Type B pancreatic cell (in vitro differentiated cells): ENCODE results near the gene ACTL7B. TPM values are rescaled to one million over a fixed set of nuclear protein-coding genes. Genes with fewer than 3 reads are reported as not detected.

ENCODE experiments used
- DNase-seq: peaks from one replicate; pipeline ENCODE4 v3.0.0; 2021; ENCODE audit warnings: mixed read lengths; ENCODE audit not compliant: unreplicated experiment; ENCODE audit errors: extremely low spot score
- H3K27ac Mint-ChIP-seq: 2 replicates; pipeline ENCODE4 v1.8.0; 2021; ENCODE audit warnings: mild to moderate bottlenecking, mixed read lengths
- H3K27me3 Mint-ChIP-seq: 2 replicates; pipeline ENCODE4 v1.8.0; 2021; ENCODE audit warnings: mixed read lengths
- H3K36me3 Mint-ChIP-seq: 2 replicates; pipeline ENCODE4 v1.8.0; 2021; ENCODE audit warnings: mixed read lengths
- H3K4me1 Mint-ChIP-seq: one replicate; pipeline ENCODE4 v1.8.0; 2021; ENCODE audit warnings: mixed read lengths; ENCODE audit not compliant: unreplicated experiment
- H3K4me3 Mint-ChIP-seq: 2 replicates; pipeline ENCODE4 v1.8.0; 2021; ENCODE audit warnings: mild to moderate bottlenecking, mixed read lengths
- H3K9me3 Mint-ChIP-seq: 2 replicates; pipeline ENCODE4 v1.8.0; 2021; ENCODE audit warnings: mixed read lengths
- total RNA-seq: library from RNA; stranded (reverse); gene quantifications from 2 replicates; pipeline ENCODE4 v1.2.1, GENCODE V29; 2021; ENCODE audit warnings: low replicate concordance
- TF ChIP-seq, protein P1 (sequence below): fragments of 200-600 bp; sonication (generic); conservative IDR thresholded peaks from 2 replicates; pipeline ENCODE4 v1.5.0; 2021; ENCODE audit warnings: antibody characterized with exemption, mild to moderate bottlenecking

The ACTL7B gene
- total RNA-seq, 1 donor from 2014 or later, result not detected

DNA sequence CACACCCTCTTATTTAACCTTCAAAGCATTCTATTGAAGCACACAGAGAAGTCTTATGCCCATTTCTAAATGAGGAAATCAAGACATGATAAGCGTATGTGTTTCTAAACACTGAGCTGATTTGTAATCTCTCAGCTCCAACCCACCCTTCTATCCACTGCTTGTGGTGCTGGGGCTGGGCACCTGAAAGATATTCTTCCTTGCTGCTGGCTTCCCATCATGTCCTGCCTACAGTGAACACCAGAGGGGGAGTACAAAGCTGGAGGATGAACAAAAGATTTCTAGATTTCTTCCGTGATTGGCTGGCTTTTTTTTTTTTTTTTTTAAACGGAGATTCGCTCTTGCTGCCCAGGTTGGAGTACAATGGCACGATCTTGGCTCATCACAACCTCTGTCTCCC lies 20.6 kb upstream of the ACTL7B start:
- DNase-seq, result no peak
- Mint-ChIP-seq H3K9me3 (peaks cover 6% of the 10 kb centered on the region), H3K36me3 (peaks cover 54% of the 10 kb centered on the region), H3K27me3 (no peaks in the 10 kb centered on the region), H3K4me3 (no peak overlapping the region), H3K27ac (no peak overlapping the region), H3K4me1 (no peaks in the 10 kb centered on the region)
- TF ChIP-seq, protein P1, sequence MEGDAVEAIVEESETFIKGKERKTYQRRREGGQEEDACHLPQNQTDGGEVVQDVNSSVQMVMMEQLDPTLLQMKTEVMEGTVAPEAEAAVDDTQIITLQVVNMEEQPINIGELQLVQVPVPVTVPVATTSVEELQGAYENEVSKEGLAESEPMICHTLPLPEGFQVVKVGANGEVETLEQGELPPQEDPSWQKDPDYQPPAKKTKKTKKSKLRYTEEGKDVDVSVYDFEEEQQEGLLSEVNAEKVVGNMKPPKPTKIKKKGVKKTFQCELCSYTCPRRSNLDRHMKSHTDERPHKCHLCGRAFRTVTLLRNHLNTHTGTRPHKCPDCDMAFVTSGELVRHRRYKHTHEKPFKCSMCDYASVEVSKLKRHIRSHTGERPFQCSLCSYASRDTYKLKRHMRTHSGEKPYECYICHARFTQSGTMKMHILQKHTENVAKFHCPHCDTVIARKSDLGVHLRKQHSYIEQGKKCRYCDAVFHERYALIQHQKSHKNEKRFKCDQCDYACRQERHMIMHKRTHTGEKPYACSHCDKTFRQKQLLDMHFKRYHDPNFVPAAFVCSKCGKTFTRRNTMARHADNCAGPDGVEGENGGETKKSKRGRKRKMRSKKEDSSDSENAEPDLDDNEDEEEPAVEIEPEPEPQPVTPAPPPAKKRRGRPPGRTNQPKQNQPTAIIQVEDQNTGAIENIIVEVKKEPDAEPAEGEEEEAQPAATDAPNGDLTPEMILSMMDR, result no peak

DNA sequence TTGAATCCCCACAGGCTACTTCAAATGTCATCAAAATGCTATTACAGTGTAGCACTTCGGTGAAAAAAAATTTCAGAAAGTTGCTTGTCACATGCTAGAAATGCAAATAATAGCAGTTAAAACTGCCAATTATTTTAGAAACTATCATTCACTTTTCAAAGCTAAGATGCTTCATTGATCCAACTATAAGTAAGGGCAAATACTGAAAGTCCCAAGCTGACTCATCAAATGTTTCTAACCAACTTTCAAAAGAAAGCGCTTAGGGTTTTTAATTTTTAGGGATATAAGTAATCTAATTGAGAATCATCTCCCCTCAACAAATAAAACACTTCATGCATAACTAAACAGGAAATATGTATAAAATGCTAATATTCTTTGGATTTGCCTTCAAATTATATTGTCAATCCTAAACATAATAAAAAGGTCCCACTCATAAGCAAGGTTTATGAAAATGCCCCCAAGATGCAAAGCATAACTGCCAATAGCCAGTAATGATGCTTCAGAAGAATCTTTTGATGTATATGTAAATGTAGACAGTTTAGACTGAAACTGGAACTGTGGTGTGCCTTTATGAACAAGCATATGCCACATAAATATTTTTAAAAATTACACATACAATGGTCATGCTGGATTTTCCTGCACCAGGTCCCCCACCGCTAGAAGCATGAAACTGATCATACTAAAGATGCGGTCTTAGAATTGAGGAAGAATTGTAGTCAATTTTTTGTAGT lies 18.4 kb upstream of the ACTL7B start:
- TF ChIP-seq, protein P1, result no peak
- Mint-ChIP-seq H3K27ac (no peak overlapping the region), H3K9me3 (peaks cover 6% of the 10 kb centered on the region), H3K4me3 (no peak overlapping the region), H3K36me3 (peaks cover 57% of the 10 kb centered on the region), H3K4me1 (peaks cover 4% of the 10 kb centered on the region), H3K27me3 (no peaks in the 10 kb centered on the region)
- no peak for DNase-seq

DNA sequence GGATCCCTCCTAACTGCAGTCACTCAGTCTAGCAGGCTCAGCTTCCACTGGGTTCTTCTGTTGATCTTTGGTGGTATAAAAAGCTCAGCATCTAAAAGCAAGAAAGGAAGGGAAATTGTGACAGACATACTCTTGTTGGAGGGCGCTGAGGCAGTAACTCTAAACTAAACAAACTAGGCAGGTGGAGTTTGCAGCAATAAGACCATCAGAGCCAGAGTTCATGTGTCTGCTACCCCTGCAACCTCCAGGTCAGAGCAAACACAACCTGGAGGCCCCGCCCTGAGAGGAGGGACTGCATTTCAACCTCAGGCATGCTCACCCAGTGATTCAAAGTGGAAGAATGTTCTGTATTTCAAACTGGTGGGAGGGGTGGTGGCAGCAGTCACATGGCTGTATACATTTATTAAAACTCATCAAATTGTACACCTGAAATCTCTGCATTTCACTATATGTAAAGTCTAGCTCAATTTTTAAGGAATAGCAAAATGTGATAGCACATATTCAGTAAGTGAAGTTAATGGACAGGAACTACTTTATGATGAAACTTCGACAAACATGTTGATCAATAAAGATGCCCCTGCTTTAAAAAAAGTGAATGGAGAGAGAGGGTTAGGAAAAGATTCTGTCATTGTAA lies 13.4 kb upstream of the ACTL7B start:
- no peak for DNase-seq
- Mint-ChIP-seq H3K4me1 (peaks cover 11% of the 10 kb centered on the region), H3K4me3 (no peak overlapping the region), H3K9me3 (peaks cover 11% of the 10 kb centered on the region), H3K36me3 (peaks cover 49% of the 10 kb centered on the region), H3K27ac (peak overlapping the region; percentile 30), H3K27me3 (no peaks in the 10 kb centered on the region)
- TF ChIP-seq, protein P1, result no peak

DNA sequence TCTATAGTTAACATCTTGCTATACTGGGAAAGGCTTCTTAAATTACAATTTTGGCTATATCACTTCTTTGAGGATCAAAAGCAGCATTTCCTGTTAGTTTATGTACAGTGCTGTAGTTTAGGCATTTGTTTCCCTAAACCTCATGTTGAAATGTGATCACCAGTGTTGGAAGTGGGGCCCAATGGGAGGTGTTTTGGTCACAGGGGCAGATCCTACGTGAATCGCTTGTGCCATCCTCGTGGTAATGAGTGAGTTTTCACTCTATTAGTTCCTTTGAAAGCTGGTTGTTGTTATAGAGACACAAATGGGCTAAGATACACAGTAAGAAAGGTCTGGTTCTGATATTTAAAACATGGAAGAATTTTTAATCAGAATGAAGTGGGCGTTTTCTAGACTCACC lies 12.0 kb upstream of the ACTL7B start:
- DNase-seq, result no peak
- H3K4me1 Mint-ChIP-seq, result peaks cover 11% of the 10 kb centered on the region
- peaks cover 42% of the 10 kb centered on the region for H3K36me3 Mint-ChIP-seq
- no peak overlapping the region for H3K4me3 Mint-ChIP-seq
- peaks cover 11% of the 10 kb centered on the region for H3K9me3 Mint-ChIP-seq
- H3K27ac Mint-ChIP-seq, result no peak overlapping the region
- TF ChIP-seq, protein P1, result no peak
- H3K27me3 Mint-ChIP-seq, result no peaks in the 10 kb centered on the region

DNA sequence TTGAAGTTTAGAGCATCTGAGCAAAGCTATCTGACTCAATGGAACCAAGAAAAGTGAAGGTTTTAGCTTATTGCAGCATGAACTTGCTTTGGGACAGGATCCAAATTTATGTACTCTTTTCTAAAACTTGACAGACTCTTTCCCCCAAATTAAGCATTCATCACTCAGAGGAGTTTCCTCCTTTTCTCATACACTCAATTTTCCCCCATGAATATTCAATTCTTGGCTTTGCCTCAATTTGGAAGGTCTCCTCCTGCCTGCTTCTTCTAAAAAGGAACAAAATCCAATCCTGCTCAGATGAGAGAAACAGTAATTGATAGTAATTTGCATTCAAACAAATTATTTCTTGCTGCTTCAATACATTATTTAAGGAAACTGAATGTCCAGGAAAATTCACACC lies 11.3 kb upstream of the ACTL7B start:
- Mint-ChIP-seq H3K27me3 (no peaks in the 10 kb centered on the region), H3K4me3 (no peak overlapping the region), H3K27ac (no peak overlapping the region), H3K4me1 (peaks cover 11% of the 10 kb centered on the region), H3K36me3 (peaks cover 40% of the 10 kb centered on the region), H3K9me3 (peaks cover 11% of the 10 kb centered on the region)
- DNase-seq, result no peak
- TF ChIP-seq, protein P1, result no peak
